ENCODE measurements around the gene GPC3. TPM values are rescaled to one million over a fixed set of nuclear protein-coding genes. Genes with fewer than 3 reads are reported as not detected.

GPC3 gene
- polyA plus RNA-seq, 1 of the 3 experiments (the other 2 are of a cell fraction): 1.4 TPM

- TF ChIP-seq MAX (IDR thresholded peaks at IDR 0.05; ENCODE audit: low read depth) (no peak), POLR2AphosphoS5 (IDR thresholded peaks at IDR 0.05; ENCODE audit: low read depth, low read length) (no peak), MEF2A (IDR thresholded peaks at IDR 0.05; ENCODE audit: borderline replicate concordance, low read depth) (no peak), FOXM1 (IDR thresholded peaks at IDR 0.05; ENCODE audit: low read depth) (no peak)
Observed at GRCh38 chrX:133965321-133965720, 20.1 kb downstream of the GPC3 start (continued).

- Histone ChIP-seq H3K9me3 (no peaks in the 10 kb centered on the region), H4K20me1 (ENCODE audit: insufficient read depth) (no peaks in the 10 kb centered on the region), H3K4me1 (ENCODE audit: control insufficient read depth in 1 of 2, insufficient read depth in 2 of 2, low read depth in 1 of 2, low read length in 1 of 2) (no peaks in the 10 kb centered on the region), H3F3A (replicated peaks; ENCODE audit: insufficient read depth) (no peaks in the 10 kb centered on the region), H3K36me3 (replicated peaks in 1 of 2; ENCODE audit: control insufficient read depth in 1 of 2, insufficient read depth in 2 of 2, low read length in 1 of 2) (no peaks in the 10 kb centered on the region), H3K9me2 (no peaks in the 10 kb centered on the region), H3K4me2 (no peak overlapping the region), H3K9ac (no peak overlapping the region), H2AFZ (ENCODE audit: low read depth) (no peak overlapping the region), H3K79me2 (ENCODE audit: insufficient read depth) (no peaks in the 10 kb centered on the region), H3K27me3 (ENCODE audit: insufficient read depth) (peaks cover 6% of the 10 kb centered on the region; the same call in 1 of the 2 replicates), H3K4me3 (ENCODE audit: low read depth in 2 of 2, low read length in 1 of 2) (no peak overlapping the region), H3K27ac (ENCODE audit: low read depth in 2 of 2, low read length in 1 of 2) (no peak overlapping the region)
- POLR2A ChIA-PET: no interaction called here
- TF ChIP-seq SIN3A (IDR thresholded peaks at IDR 0.05; ENCODE audit: borderline replicate concordance, low read depth, low read length) (no peak), TAF1 (IDR thresholded peaks at IDR 0.05; ENCODE audit: borderline replicate concordance, low read depth, low read length) (no peak), FOSL2 (IDR thresholded peaks at IDR 0.05; ENCODE audit: borderline replicate concordance, low read depth) (no peak), CHD2 (IDR thresholded peaks at IDR 0.05; ENCODE audit: low read length, partially characterized antibody) (no peak), USF1 (IDR thresholded peaks at IDR 0.05; ENCODE audit: borderline replicate concordance, low read depth) (no peak), YY1 (IDR thresholded peaks at IDR 0.05; ENCODE audit: low read depth) (no peak), PBX3 (IDR thresholded peaks at IDR 0.05) (no peak), RFX5 (IDR thresholded peaks at IDR 0.05; ENCODE audit: low read length) (no peak), USF2 (IDR thresholded peaks at IDR 0.05; ENCODE audit: borderline replicate concordance, low read depth, low read length) (no peak), EZH2phosphoT487 (IDR thresholded peaks at IDR 0.05; ENCODE audit: borderline replicate concordance, low read depth) (no peak), REST (IDR thresholded peaks at IDR 0.05; ENCODE audit: low read depth, low read length) (no peak), SMC3 (IDR thresholded peaks at IDR 0.05; ENCODE audit: low read depth, low read length) (no peak)
- WGBS (ENCODE audit: low lambda C conversion rate): 28% methylated on average over 6 of the region's 6 CpGs
- DNase-seq: no peak
- CTCF ChIA-PET: no interaction called here
Observed at GRCh38 chrX:133961046-133961445, 24.3 kb downstream of the GPC3 start.

Measured in SK-N-SH (cell line).